H9 (cell line): ENCODE data around the gene PREX1. TPM values are rescaled to one million over a fixed set of nuclear protein-coding genes. Genes with fewer than 3 reads are reported as not detected.

Experiments
- DNase-seq: peaks from one replicate; pipeline ENCODE4 v3.0.0-alpha.2; 2017
- H2AFZ ChIP-seq: one replicate; pipeline ENCODE4 v1.6.1; 2013; ENCODE audit warnings: mild to moderate bottlenecking, low read length, control low read depth, moderate library complexity
- H2AK5ac ChIP-seq: 2 replicates; pipeline ENCODE4 v1.6.1; 2013; ENCODE audit warnings: low read length, control low read depth, mixed read lengths; ENCODE audit not compliant: insufficient read length
- H2BK120ac ChIP-seq: one replicate; pipeline ENCODE4 v1.6.1; 2013; ENCODE audit warnings: low read depth, mild to moderate bottlenecking, low read length, control low read depth, inconsistent platforms; ENCODE audit not compliant: poor library complexity, severe bottlenecking
- H2BK12ac ChIP-seq: 2 replicates; pipeline ENCODE4 v1.6.1; 2013; ENCODE audit warnings: low read length, control low read depth, mixed read lengths, low read depth; ENCODE audit not compliant: insufficient read length
- H2BK15ac ChIP-seq: 2 replicates; pipeline ENCODE4 v1.6.1; 2013; ENCODE audit warnings: low read depth, low read length, control low read depth
- H2BK20ac ChIP-seq: one replicate; pipeline ENCODE4 v1.6.1; 2013; ENCODE audit warnings: low read depth, mild to moderate bottlenecking, low read length, control low read depth, inconsistent platforms; ENCODE audit not compliant: poor library complexity, severe bottlenecking
- H2BK5ac ChIP-seq: 2 replicates; pipeline ENCODE4 v1.6.1; 2013; ENCODE audit warnings: low read length, control low read depth, mixed read lengths; ENCODE audit not compliant: insufficient read length
- H3K14ac ChIP-seq: 2 replicates; pipeline ENCODE4 v1.6.1; 2013; ENCODE audit warnings: low read length, control low read depth; ENCODE audit not compliant: insufficient read depth
- H3K18ac ChIP-seq: 2 replicates; pipeline ENCODE4 v1.6.1; 2013; ENCODE audit warnings: low read depth, mild to moderate bottlenecking, mixed read lengths, low read length, control low read depth; ENCODE audit not compliant: insufficient read length
- H3K23ac ChIP-seq: 2 replicates; pipeline ENCODE4 v1.6.1; 2013; ENCODE audit warnings: low read length, control low read depth, mixed read lengths, low read depth; ENCODE audit not compliant: insufficient read length
- H3K23me2 ChIP-seq: 2 replicates; pipeline ENCODE4 v1.6.1; 2013; ENCODE audit warnings: low read depth, mild to moderate bottlenecking, mixed read lengths, low read length, control low read depth; ENCODE audit not compliant: insufficient read length, poor library complexity, severe bottlenecking
- H3K27ac ChIP-seq: 2 replicates; pipeline ENCODE4 v1.5.1; 2013; ENCODE audit warnings: low read length, control low read depth, mixed read lengths, low read depth; ENCODE audit not compliant: insufficient read length
- H3K27me3 ChIP-seq: 2 replicates; pipeline ENCODE4 v1.6.1; 2013; ENCODE audit warnings: low read length, control low read depth, inconsistent platforms; ENCODE audit not compliant: insufficient read depth
- H3K4ac ChIP-seq: 2 replicates; pipeline ENCODE4 v1.6.1; 2013; ENCODE audit warnings: low read depth, mild to moderate bottlenecking, control low read depth, inconsistent platforms, low read length, moderate library complexity
- H3K4me1 ChIP-seq: 2 replicates; pipeline ENCODE4 v1.6.1; 2013; ENCODE audit warnings: low read length, control low read depth, inconsistent platforms; ENCODE audit not compliant: insufficient read depth
- H3K4me2 ChIP-seq: 2 replicates; pipeline ENCODE4 v1.6.1; 2013; ENCODE audit warnings: low read length, control low read depth, mixed read lengths; ENCODE audit not compliant: insufficient read length, insufficient read depth
- H3K56ac ChIP-seq: 2 replicates; pipeline ENCODE4 v1.6.1; 2013; ENCODE audit warnings: low read depth, mild to moderate bottlenecking, mixed read lengths, low read length, control low read depth; ENCODE audit not compliant: insufficient read length
- H3K79me1 ChIP-seq: 2 replicates; pipeline ENCODE4 v1.6.1; 2013; ENCODE audit warnings: low read depth, mild to moderate bottlenecking, moderate library complexity, low read length, control low read depth, inconsistent platforms; ENCODE audit not compliant: insufficient read depth, poor library complexity, severe bottlenecking
- H3K79me2 ChIP-seq: 2 replicates; pipeline ENCODE4 v1.6.1; 2013; ENCODE audit warnings: low read length, control low read depth, inconsistent platforms; ENCODE audit not compliant: insufficient read depth
- H3K9ac ChIP-seq: 2 replicates; pipeline ENCODE4 v1.6.1; 2013; ENCODE audit warnings: low read length, control low read depth, mixed read lengths; ENCODE audit not compliant: insufficient read length; ENCODE audit errors: extremely low read depth
- H3K9me3 ChIP-seq: one replicate; pipeline ENCODE4 v1.6.1; 2013; ENCODE audit warnings: low read depth, low read length, inconsistent platforms; ENCODE audit not compliant: control insufficient read depth
- H3T11ph ChIP-seq: one replicate; pipeline ENCODE4 v1.6.1; 2013; ENCODE audit warnings: mild to moderate bottlenecking, low read length, control low read depth, inconsistent platforms
- H4K20me1 ChIP-seq: one replicate; pipeline ENCODE4 v1.6.1; 2013; ENCODE audit not compliant: control insufficient read depth, insufficient read length, insufficient read depth
- H4K5ac ChIP-seq: 2 replicates; pipeline ENCODE4 v1.6.1; 2013; ENCODE audit warnings: low read depth, mild to moderate bottlenecking, mixed read lengths, low read length, control low read depth; ENCODE audit not compliant: insufficient read length
- H4K8ac ChIP-seq: replicated peaks from 2 replicates; pipeline ENCODE4 v1.6.1; 2013; ENCODE audit warnings: low read length, control low read depth, mixed read lengths, low read depth; ENCODE audit not compliant: insufficient read length
- H4K91ac ChIP-seq: 2 replicates; pipeline ENCODE4 v1.6.1; 2013; ENCODE audit warnings: low read depth, mild to moderate bottlenecking, moderate library complexity, mixed read lengths, low read length, control low read depth; ENCODE audit not compliant: insufficient read length
- H3K27ac Mint-ChIP-seq, 3 experiments: 2 replicates in 2 of 3; 3 replicates in 1 of 3; pipeline ENCODE4 v1.8.0; 2020 to 2021; ENCODE audit warnings: mixed read lengths in 3 of 3, mild to moderate bottlenecking in 1 of 3, moderate library complexity in 1 of 3
- H3K27me3 Mint-ChIP-seq: 2 replicates; pipeline ENCODE4 v1.8.0; 2021; ENCODE audit warnings: low read depth, mild to moderate bottlenecking, moderate library complexity, mixed read lengths
- H3K36me3 Mint-ChIP-seq, 3 experiments: 2 replicates in 2 of 3; 3 replicates in 1 of 3; pipeline ENCODE4 v1.8.0; 2020 to 2021; ENCODE audit warnings: low read depth in 3 of 3, mixed read lengths in 3 of 3; ENCODE audit not compliant: insufficient read depth in 1 of 3
- H3K4me1 Mint-ChIP-seq, 2 experiments: 2 replicates each; pipeline ENCODE4 v1.8.0; 2020; ENCODE audit warnings: mixed read lengths in 2 of 2
- H3K4me3 Mint-ChIP-seq, 2 experiments: 2 replicates in 1 of 2; 3 replicates in 1 of 2; pipeline ENCODE4 v1.8.0; 2020 to 2021; ENCODE audit warnings: mild to moderate bottlenecking in 2 of 2, mixed read lengths in 2 of 2, moderate library complexity in 1 of 2
- H3K9me3 Mint-ChIP-seq, 2 experiments: 2 replicates in 1 of 2; 3 replicates in 1 of 2; pipeline ENCODE4 v1.8.0; 2020; ENCODE audit warnings: mild to moderate bottlenecking in 2 of 2, mixed read lengths in 2 of 2, moderate library complexity in 1 of 2
- WGBS: extraction: QIAGEN DNeasy Blood & Tissue Kit; methylation state at CpG from one replicate; pipeline ENCODE4 v1.1.7; 2013; ENCODE audit warnings: missing lambda C conversion rate, low lambda C conversion rate, mixed read lengths; ENCODE audit not compliant: insufficient read length; ENCODE audit errors: extremely low coverage; 5-methylcytosine and 5-hydroxymethylcytosine counted together
- total RNA-seq: library from RNA; stranded (reverse); gene quantifications from 2 replicates; pipeline ENCODE4 v1.2.1, GENCODE V29; 2021
- TF ChIP-seq, protein P1 (sequence below): fragments of 200-600 bp; sonication (generic); conservative IDR thresholded peaks from 3 replicates; pipeline ENCODE4 v1.8.0; 2021; ENCODE audit warnings: antibody characterized with exemption, mild to moderate bottlenecking

Gene PREX1
- total RNA-seq, 1 experiment from 2014 or later, result 6.6 TPM

DNA sequence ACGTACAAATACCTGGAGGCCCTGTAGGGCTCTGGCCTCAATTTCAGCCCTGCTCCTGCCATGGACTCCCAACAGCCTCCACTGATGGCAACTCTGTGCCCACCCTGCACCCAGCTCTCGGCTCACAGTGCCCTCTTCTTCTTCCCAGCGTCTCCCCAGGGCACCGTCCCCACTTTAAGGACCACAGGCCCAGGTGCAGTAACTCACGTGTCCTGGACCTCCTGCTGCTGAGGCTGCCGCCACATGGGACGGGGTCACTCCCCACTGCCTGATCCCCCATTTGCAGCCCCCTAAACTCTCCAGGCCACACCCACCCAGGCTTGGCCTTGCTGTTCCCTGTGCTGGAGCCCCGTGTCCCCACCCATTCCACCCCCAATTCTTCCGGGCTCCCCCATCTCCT, 223.4 kb downstream of the PREX1 start:
- H3K4me1 ChIP-seq, result no peaks in the 10 kb centered on the region; the same call in 1 of the 2 replicates
- H2BK15ac ChIP-seq, result no peak overlapping the region
- WGBS, result no CpG with 5 or more reads among the region's 9 CpGs
- no peaks in the 10 kb centered on the region for H4K20me1 ChIP-seq
- no peak overlapping the region for H3K27ac ChIP-seq
- no peak overlapping the region for H3K4me2 ChIP-seq
- H3K4ac ChIP-seq, result no peak overlapping the region
- H3K79me2 ChIP-seq, result no peaks in the 10 kb centered on the region
- H2BK20ac ChIP-seq, result no peak overlapping the region
- H3K4me3 Mint-ChIP-seq, result no peak overlapping the region
- TF ChIP-seq, protein P1, sequence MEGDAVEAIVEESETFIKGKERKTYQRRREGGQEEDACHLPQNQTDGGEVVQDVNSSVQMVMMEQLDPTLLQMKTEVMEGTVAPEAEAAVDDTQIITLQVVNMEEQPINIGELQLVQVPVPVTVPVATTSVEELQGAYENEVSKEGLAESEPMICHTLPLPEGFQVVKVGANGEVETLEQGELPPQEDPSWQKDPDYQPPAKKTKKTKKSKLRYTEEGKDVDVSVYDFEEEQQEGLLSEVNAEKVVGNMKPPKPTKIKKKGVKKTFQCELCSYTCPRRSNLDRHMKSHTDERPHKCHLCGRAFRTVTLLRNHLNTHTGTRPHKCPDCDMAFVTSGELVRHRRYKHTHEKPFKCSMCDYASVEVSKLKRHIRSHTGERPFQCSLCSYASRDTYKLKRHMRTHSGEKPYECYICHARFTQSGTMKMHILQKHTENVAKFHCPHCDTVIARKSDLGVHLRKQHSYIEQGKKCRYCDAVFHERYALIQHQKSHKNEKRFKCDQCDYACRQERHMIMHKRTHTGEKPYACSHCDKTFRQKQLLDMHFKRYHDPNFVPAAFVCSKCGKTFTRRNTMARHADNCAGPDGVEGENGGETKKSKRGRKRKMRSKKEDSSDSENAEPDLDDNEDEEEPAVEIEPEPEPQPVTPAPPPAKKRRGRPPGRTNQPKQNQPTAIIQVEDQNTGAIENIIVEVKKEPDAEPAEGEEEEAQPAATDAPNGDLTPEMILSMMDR, result no peak
- H3K9me3 ChIP-seq, result no peaks in the 10 kb centered on the region
- no peak overlapping the region for H3K9ac ChIP-seq
- H3K23me2 ChIP-seq, result no peaks in the 10 kb centered on the region
- H3K36me3 Mint-ChIP-seq, result no peaks in the 10 kb centered on the region; a peak in 1 of 7 replicates
- no peak overlapping the region for H3T11ph ChIP-seq
- H3K23ac ChIP-seq, result no peak overlapping the region
- H2BK120ac ChIP-seq, result no peak overlapping the region
- no peak overlapping the region for H2BK5ac ChIP-seq
- H3K27me3 Mint-ChIP-seq, result no peaks in the 10 kb centered on the region; the same call in 1 of the 2 replicates
- H3K9me3 Mint-ChIP-seq, result no peaks in the 10 kb centered on the region; a peak in 1 of 5 replicates
- no peak overlapping the region for H2AFZ ChIP-seq
- H3K27me3 ChIP-seq, result no peaks in the 10 kb centered on the region
- H2BK12ac ChIP-seq, result no peak overlapping the region
- H4K8ac ChIP-seq, result no peak overlapping the region
- H3K56ac ChIP-seq, result no peak overlapping the region
- H4K5ac ChIP-seq, result no peak overlapping the region
- H3K4me1 Mint-ChIP-seq, result peaks cover 15 to 27% of the 10 kb centered on the region in 2 experiments
- H2AK5ac ChIP-seq, result no peak overlapping the region
- DNase-seq, result no peak
- no peaks in the 10 kb centered on the region for H3K79me1 ChIP-seq
- H4K91ac ChIP-seq, result no peak overlapping the region
- no peak overlapping the region for H3K27ac Mint-ChIP-seq
- no peak overlapping the region; the same call in 1 of the 2 replicates for H3K14ac ChIP-seq
- no peak overlapping the region for H3K18ac ChIP-seq
